GM04504 (cell line): ENCODE measurements around the gene KLHL18.
"Not testable (repeated sequence)": the region's sequence is repeated elsewhere in the genome, so short reads cannot be mapped to it uniquely, and the experiment has no call there.

Experiments used
- DNase-seq: peaks from one replicate; pipeline ENCODE4 v3.0.0-alpha.2; 2012; ENCODE audit warnings: low read depth

Gene KLHL18

GRCh38 chr3:47282424-47283192, at the start of gene KLHL18, which contains the start of gene KIF9:
TSS of gene KLHL18 (plus strand) at chr3:47282944. CDS start at chr3:47282966, 22 bp downstream.
TSS of gene KIF9 (minus strand) at chr3:47282799. CDS start at chr3:47277374, 5,425 bp downstream.
- DNase-seq, result peak; percentile 90

DNA sequence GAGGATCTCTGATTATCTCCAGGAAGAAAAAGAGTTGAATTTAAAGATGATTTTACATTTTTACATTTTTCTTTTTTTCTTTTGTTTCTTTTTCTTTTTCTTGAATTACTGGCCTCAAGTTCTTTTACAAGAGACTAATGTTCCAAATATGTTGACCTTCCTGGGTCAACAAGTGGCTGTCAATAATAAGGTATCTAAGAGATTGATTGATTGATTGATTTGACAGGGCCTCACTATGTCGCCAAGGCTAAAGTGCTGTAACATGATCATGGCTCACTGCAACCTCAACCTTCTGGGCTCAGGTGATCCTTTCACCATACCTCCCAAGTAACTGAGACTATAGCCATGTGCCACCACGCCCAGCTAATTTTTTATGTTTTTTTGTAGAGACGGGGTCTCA, 44.7 kb upstream of the KLHL18 start:
- no peak for DNase-seq

DNA sequence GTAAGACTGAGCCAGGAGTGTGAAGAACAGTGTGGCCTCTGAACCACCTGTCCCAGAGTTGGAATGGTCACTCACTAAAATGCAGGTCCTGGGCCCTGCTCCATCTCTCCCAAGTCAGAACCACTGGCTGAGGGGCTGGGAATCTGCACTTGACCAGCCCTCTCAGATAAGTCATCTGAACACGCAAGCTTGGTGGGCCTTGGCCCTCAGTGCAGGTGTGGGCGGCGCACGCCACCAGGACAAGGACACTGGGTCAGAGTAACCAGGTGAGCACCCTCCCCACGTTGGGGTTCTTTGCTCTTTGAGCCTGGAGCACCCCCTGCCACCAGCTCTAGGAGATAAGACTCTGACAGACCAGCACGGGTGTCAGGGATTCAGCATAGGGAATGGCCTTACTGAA, 42.8 kb upstream of the KLHL18 start:
- no peak for DNase-seq

GRCh38 chr3:47243419-47244147, 39.2 kb upstream of the KLHL18 start:
- DNase-seq, result no peak

DNA sequence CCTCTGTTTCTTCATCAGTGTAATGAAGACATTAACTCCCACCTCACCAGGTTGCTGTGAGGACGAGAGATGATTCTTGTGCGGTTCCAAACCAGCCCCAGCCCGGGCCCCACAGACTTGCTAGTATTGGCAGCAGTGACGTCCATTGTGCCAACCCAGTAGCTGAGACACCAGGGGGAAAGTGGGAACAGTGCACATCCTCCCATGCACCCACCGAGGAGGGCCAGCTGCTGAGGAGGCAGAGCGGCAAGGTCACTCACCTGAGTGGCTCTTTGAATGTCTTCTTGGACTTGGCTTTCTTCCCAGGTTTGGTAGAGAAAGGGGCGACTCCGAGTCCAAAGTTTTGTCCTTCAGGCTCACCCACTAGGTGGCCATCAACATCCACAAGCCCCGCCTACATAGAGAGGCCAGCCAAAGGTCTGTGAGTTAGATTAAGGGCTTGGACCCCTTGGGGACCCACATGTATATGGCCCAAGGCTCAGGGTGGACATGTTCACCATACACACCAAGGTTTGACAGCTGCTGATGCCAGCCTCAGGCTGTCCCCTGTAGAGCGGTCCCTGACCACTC, 38.1 kb upstream of the KLHL18 start:
- DNase-seq, result no peak

- DNase-seq, result no peak
Measured at GRCh38 chr3:47245271-47245670, 37.5 kb upstream of the KLHL18 start.

GRCh38 chr3:47247131-47248064, 35.3 kb upstream of the KLHL18 start:
- DNase-seq, result no peak

- no peak for DNase-seq
Measured at GRCh38 chr3:47250309-47251060, 32.3 kb upstream of the KLHL18 start.

- not testable (repeated sequence) for DNase-seq
Measured at GRCh38 chr3:47251085-47251484, 31.7 kb upstream of the KLHL18 start.

DNA sequence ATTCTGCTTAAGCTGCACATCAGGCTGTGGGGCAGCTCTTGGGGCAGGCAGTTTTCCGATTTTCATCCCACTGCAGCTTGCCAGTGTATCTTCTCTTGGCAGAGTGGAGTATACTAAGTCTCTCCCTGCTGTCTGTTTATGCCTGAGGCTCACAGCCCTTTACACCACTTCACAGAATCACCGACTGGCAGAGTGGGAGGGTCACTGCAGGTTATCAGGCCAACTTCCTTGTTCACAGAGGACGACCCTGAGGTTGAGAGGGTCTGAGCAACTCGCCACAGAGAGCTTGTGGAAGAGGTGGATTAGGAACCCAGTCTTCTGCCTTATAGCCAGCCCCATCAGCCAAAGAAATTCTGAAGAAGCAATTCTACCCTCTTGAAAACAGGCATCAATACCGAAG, 31.1 kb upstream of the KLHL18 start:
- no peak for DNase-seq

DNA sequence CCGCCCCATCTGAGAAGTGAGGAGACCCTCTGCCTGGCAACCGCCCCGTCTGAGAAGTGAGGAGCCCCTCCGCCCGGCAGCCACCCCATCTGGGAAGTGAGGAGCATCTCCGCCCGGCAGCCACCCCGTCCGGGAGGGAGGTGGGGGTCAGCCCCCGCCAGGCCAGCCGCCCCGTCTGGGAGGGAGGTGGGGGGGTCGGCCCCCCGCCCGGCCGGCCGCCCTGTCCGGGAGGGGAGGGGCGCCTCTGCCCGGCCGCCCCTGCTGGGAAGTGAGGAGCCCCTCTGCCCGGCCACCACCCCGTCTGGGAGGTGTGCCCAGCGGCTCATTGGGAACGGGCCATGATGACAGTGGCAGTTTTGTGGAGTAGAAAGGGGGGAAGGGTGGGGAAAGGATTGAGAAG, 26.4 kb upstream of the KLHL18 start:
- not testable (repeated sequence) for DNase-seq

- DNase-seq, result no peak
Measured at GRCh38 chr3:47259114-47259513, 23.6 kb upstream of the KLHL18 start.

- no peak for DNase-seq
Measured at GRCh38 chr3:47260605-47261004, 22.1 kb upstream of the KLHL18 start.

DNA sequence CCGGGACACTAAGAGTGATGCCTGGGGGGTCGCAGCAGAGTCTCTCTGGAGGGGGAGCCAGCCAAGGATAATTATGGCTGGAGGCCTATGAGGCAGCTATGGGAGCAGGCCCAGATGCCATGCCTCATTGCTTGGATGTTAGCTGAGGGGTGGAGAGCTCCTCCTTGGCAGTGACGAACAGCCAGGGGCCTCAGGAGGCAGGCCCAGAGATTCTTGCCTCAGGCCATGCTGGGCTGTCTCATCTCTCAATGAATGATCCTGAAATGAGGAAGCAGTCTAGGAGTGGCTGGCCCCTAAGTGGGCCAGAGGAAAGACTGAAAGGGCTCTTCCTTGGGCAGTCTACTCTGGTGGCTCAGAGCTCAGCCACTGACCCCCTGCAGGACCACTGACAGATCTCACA, 21.4 kb upstream of the KLHL18 start:
- DNase-seq, result no peak

DNA sequence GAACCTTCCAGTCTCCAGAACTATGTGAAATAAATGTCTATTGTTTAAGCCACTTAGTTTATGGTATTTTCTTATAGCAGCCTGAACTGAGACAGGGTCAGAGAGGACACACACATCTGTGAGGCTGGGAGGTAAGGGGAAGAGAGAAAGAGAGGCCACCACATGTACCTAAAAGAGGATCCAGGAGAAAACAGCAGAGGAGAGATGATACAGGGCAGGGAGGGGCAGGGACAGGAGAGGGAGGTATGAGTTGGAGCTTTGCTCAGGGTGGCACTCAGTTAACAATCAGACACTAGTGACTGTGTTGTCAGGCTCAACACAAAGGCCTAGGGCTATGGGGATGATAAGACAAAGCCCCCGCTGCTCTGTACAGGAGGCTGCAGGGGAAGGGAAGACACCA, 17.7 kb upstream of the KLHL18 start:
- no peak for DNase-seq

DNA sequence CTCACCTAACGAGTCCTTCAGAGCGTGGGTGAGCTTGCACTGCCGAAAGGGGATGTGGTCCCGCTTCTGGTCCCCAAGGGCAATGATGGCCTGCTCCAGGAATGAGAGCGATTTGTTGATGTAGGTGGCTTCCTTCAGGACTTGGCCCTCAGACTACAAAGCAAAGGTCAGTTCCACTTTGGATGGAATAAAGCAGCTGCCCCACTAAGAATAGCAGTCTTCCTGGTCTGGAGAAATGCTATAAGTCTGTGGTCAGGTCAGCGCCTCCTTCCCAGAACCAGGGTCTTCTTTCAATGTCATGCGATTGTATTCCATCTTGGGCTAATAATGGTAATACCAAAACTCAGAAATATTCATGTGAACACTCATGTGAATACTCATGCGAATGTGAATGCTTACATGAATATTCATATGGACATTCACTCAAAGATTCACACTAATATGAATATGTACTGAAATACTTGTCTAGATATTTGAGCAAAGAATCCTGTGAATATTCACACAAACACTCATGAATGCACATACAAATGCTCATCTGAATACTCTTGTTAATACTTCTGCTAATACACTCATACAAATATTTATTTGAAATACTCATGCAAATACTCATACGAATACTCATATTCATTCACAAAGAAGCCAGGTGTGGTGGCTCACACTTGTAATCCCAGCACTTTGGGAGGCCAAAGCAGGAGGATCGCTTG, 16.9 kb upstream of the KLHL18 start:
- no peak for DNase-seq

DNA sequence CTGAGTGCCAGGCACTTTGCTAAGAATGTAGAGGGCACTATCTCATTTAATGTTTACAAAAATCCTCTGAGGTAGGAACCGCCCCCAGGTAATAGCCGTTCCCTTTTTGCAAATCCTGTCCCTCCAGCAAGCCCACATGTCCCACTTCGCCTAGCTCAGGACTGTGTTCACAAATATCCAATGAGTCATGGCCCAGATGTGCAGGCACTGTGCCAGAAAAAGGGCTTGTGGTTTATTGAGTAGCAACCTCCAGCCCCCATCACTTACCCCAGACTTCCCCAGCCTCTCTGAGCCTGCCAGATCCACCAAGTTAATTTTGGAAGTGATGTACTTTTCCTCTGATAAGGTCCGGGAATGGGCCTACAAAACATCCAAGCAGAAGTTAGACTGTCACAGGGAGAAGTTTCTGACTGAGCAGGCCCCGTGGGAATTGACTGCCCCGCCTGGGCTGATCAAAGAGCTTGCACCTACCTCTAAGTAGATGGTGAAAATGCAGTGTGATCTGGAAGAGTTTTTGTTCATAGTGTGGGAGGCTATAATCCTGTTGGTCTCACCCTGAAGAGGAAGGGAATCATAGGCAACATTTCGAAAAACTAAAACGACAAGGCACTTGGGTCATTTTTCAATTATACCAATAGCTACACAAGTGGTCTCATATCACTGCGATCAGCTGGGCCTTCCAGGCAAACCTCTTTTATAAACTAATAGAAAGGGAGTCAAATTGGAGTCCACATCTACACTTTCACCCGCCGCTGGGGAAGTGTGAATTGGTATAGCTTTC, 15.8 kb upstream of the KLHL18 start:
- peak; percentile 85 for DNase-seq

DNA sequence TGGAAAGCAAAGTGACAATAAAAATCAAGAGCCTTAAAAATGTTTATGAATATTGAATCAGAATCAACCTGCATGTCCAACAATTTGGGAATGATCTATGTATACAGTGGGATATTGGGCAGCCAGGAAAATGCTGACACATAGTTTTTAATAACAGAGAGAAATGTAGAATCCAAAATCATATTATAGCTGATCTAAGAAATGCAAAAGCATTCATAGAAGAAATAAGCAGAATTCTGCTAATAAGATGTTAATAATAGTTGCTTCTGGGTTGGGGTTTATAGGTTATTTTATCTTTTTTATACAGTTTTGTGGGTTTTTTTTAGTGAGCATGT, 15.3 kb upstream of the KLHL18 start:
- DNase-seq, result no peak

- DNase-seq, result no peak
Measured at GRCh38 chr3:47270526-47270925, 12.2 kb upstream of the KLHL18 start.

GRCh38 chr3:47273564-47273963, 9.2 kb upstream of the KLHL18 start:
- no peak for DNase-seq
